ENCODE measurements around the gene OVAAL. TPM values are rescaled to one million over a fixed set of nuclear protein-coding genes. Genes with fewer than 3 reads are reported as not detected.

Gene OVAAL
- total RNA-seq, 2 experiments from 2014 or later = not detected

DNA sequence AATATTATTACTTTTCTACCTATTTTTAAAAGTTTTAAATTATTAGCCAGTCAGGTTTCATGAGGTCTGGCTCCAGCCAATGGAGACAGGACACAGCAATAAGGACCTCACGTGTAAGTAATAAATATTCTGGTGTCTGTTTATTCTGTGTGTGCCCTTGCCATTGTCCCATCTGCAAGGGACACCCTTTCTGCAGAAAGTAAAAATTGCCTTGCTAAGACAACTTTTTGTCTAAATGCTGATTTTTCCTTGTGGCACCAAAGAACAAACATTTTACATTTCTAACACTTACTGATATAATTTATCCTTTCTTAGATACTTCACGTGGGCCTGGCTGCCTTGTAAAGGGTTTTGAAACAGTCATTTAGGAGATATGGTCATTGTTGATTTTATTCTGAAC lies 29.4 kb downstream of the OVAAL start:
- H3K9me3 Mint-ChIP-seq = peaks cover 7% of the 10 kb centered on the region
- no peak overlapping the region for H3K4me3 Mint-ChIP-seq
- no peak for DNase-seq
- peaks cover 17% of the 10 kb centered on the region for H3K4me1 Mint-ChIP-seq (ENCODE audit: low read depth)
- peaks cover 3% of the 10 kb centered on the region for H3K27me3 Mint-ChIP-seq
- TF ChIP-seq, protein P1, sequence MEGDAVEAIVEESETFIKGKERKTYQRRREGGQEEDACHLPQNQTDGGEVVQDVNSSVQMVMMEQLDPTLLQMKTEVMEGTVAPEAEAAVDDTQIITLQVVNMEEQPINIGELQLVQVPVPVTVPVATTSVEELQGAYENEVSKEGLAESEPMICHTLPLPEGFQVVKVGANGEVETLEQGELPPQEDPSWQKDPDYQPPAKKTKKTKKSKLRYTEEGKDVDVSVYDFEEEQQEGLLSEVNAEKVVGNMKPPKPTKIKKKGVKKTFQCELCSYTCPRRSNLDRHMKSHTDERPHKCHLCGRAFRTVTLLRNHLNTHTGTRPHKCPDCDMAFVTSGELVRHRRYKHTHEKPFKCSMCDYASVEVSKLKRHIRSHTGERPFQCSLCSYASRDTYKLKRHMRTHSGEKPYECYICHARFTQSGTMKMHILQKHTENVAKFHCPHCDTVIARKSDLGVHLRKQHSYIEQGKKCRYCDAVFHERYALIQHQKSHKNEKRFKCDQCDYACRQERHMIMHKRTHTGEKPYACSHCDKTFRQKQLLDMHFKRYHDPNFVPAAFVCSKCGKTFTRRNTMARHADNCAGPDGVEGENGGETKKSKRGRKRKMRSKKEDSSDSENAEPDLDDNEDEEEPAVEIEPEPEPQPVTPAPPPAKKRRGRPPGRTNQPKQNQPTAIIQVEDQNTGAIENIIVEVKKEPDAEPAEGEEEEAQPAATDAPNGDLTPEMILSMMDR (IDR thresholded peaks at IDR 0.05) = no peak
- H3K36me3 Mint-ChIP-seq (ENCODE audit: low read depth) = no peaks in the 10 kb centered on the region
- CTCF ChIA-PET = no interaction called here
- ATAC-seq = no peak
- POLR2A ChIA-PET = interaction anchor here (0.6 kb wide), 1 partner anchor 326 kb away, joined by 3 read pairs; no protein-coding TSS in a partner anchor
- no peak overlapping the region for H3K27ac Mint-ChIP-seq
- intact Hi-C loops (cut with micrococcal nuclease) = no loop called here

DNA sequence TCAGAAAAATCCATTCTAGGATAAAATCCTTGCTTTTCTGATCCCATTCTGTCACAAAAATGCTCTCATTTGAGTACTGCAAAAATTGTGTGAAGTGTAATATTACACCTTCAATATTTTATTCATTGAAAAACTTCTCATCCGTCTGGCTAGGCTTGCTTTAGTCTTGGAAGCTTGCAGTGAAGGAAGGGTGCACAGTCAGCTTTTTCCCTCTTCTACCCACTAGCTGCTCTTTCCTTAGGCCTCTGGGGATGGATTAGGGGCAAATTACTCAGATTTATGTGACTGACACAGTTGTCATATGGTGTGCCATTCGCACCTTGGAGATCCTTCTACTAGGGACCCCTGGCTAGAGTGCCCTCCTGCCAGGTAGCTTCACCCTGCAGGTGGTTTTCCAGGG lies 32.1 kb downstream of the OVAAL start:
- Mint-ChIP-seq H3K4me3 (no peak overlapping the region), H3K27ac (no peak overlapping the region), H3K9me3 (peaks cover 7% of the 10 kb centered on the region), H3K36me3 (ENCODE audit: low read depth) (no peaks in the 10 kb centered on the region), H3K27me3 (peaks cover 5% of the 10 kb centered on the region), H3K4me1 (ENCODE audit: low read depth) (peaks cover 6% of the 10 kb centered on the region)
- DNase-seq = no peak
- TF ChIP-seq, protein P1 (IDR thresholded peaks at IDR 0.05) = no peak
- intact Hi-C loops (cut with micrococcal nuclease) = no loop called here
- ATAC-seq = no peak
- CTCF ChIA-PET = interaction anchor here (0.5 kb wide), 1 partner anchor 285 kb away, joined by 3 read pairs; no protein-coding TSS in a partner anchor
- POLR2A ChIA-PET = no interaction called here

DNA sequence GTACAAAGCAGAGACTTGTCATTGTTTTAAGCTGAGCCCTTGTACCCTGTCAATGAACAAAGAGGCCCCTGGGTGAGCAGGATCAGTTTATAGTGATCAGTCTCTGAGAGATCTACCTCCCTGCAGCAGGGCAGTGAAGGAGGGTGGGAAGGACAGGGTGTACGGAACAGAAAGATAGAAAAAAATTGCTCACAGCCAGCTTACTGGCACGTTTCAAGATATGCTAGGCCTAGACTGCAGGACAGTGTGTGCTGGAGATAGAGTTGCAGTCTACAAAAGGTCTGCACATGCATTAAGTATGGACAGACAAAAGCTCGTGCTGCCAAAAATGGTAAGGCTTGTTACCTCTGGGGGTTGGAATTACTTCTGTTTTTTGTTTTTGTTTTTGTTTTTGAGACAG lies 34.6 kb downstream of the OVAAL start:
- Mint-ChIP-seq H3K36me3 (ENCODE audit: low read depth) (no peaks in the 10 kb centered on the region), H3K4me1 (ENCODE audit: low read depth) (no peaks in the 10 kb centered on the region), H3K9me3 (peaks cover under 1% of the 10 kb centered on the region), H3K27ac (no peak overlapping the region), H3K4me3 (no peak overlapping the region), H3K27me3 (peaks cover 7% of the 10 kb centered on the region)
- ChIA-PET POLR2A (no interaction called here), CTCF (interaction anchor here (1.1 kb wide), 1 partner anchor 270 kb away, joined by 5 read pairs; no protein-coding TSS in a partner anchor)
- DNase-seq (no peak), ATAC-seq (no peak)
- intact Hi-C loops (cut with micrococcal nuclease) = no loop called here
- TF ChIP-seq, protein P1 (IDR thresholded peaks at IDR 0.05) = no peak

DNA sequence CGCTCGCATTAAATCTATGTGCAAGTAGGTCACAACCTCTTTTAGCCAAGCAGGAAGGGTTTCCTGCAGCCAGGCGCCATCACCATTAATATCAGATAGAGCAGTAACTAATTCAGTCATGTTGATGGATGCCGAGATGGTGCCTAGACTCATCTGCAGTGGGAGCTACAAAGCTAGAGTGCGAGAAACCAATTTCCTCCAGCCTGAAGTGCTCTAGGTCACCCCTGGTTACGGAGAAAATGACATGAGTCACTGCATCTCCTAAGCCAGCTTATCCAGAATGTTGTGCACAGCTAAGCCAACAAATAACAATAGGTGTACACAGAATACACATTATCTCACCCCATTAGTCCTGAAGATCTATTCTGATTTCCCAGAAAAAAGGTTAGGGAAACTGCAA lies 36.0 kb downstream of the OVAAL start:
- TF ChIP-seq, protein P1 (IDR thresholded peaks at IDR 0.05) = no peak
- DNase-seq (no peak), ATAC-seq (no peak)
- no peak overlapping the region for H3K4me3 Mint-ChIP-seq
- H3K4me1 Mint-ChIP-seq (ENCODE audit: low read depth) = no peaks in the 10 kb centered on the region
- intact Hi-C loops (cut with micrococcal nuclease) = no loop called here
- no peak overlapping the region for H3K27ac Mint-ChIP-seq
- H3K9me3 Mint-ChIP-seq = no peaks in the 10 kb centered on the region
- ChIA-PET CTCF (no interaction called here), POLR2A (interaction anchor here (0.8 kb wide), 1 partner anchor 142 kb away, joined by 5 read pairs; no protein-coding TSS in a partner anchor)
- H3K27me3 Mint-ChIP-seq = peaks cover 5% of the 10 kb centered on the region
- no peaks in the 10 kb centered on the region for H3K36me3 Mint-ChIP-seq (ENCODE audit: low read depth)

DNA sequence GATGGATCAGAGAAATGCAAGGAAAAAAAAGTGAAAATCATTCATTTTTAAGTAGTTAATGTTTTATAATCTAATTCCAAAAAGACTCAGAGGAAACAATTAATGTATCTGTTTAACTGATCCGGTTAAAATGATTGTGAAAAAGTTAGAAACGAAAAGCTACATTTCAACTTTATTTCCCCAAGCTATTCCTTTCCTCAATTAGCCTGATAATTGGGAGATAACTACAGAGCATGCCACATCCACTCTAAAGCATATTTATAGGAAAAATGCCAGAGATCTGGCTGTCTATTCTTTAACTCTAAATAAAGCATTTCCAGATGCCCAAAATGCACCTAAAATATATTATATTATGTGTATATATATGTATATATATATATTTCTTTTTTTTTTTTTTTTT lies 37.2 kb downstream of the OVAAL start:
- H3K4me1 Mint-ChIP-seq (ENCODE audit: low read depth) = no peaks in the 10 kb centered on the region
- peaks cover 5% of the 10 kb centered on the region for H3K27me3 Mint-ChIP-seq
- TF ChIP-seq, protein P1 (IDR thresholded peaks at IDR 0.05) = no peak
- ChIA-PET CTCF (interaction anchor here (1.2 kb wide), 1 partner anchor 80 kb away, joined by 4 read pairs; no protein-coding TSS in a partner anchor), POLR2A (interaction anchor here (0.8 kb wide), 1 partner anchor 33 kb away, joined by 5 read pairs; no protein-coding TSS in a partner anchor)
- ATAC-seq (no peak), DNase-seq (no peak)
- H3K36me3 Mint-ChIP-seq (ENCODE audit: low read depth) = no peaks in the 10 kb centered on the region
- no peak overlapping the region for H3K27ac Mint-ChIP-seq
- H3K9me3 Mint-ChIP-seq = no peaks in the 10 kb centered on the region
- intact Hi-C loops (cut with micrococcal nuclease) = no loop called here
- no peak overlapping the region for H3K4me3 Mint-ChIP-seq

Data from activated CD8-positive, alpha-beta T cell treated with anti-CD3 and anti-CD28 coated beads for 36 hours (primary cell).